ENCODE data around the gene C6orf62. TPM values are rescaled to one million over a fixed set of nuclear protein-coding genes. Genes with fewer than 3 reads are reported as not detected.
"Not testable (repeated sequence)": the region's sequence is repeated elsewhere in the genome, so short reads cannot be mapped to it uniquely, and the experiment has no call there.

The C6orf62 gene
- total RNA-seq, 1 experiment from 2014 or later = 64.9 TPM

DNA sequence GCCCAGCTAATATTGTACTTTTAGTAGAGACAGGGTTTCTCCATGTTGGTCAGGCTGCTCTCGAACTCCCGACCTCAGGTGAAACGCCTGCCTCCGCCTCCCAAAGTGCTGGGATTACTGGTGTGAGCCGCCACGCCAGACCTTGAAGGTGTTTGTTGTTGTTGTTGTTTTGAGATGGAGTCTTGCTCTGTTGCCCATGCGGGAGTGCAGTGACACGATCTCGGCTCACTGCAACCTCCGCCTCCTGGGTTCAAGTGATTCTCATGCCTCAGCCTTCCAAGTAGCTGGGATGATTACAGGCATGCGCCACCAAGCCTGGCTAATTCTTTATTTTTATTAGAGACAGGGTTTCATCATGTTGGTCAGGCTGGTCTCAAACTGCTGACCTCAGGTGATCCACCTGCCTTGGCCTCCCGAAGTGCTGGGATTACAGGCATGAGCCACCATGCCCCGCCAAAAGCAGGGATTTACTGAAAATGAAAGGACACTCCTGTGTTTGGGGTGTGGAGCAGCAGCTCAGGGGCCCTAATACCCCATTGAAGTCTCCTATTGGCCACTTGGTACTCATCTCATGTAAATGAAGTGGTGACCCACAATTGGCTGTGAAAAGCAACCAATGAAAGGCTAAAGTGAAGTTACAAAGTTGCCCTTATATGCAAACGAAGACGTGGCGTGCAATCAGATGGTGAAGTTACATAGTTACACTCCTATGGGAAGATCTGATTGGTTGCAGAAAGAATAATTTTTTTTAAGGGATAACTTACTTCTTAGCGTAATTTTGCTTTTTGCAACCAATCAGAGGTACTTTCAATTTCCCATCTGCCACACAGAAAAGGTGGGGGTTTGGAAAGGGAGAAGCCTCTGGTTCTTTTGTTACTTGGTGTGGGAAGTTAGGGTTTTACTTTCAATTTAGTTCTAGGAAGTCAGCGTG lies 50.6 kb downstream of the C6orf62 start:
- DNase-seq (ENCODE audit: low read depth) = not testable (repeated sequence)

DNA sequence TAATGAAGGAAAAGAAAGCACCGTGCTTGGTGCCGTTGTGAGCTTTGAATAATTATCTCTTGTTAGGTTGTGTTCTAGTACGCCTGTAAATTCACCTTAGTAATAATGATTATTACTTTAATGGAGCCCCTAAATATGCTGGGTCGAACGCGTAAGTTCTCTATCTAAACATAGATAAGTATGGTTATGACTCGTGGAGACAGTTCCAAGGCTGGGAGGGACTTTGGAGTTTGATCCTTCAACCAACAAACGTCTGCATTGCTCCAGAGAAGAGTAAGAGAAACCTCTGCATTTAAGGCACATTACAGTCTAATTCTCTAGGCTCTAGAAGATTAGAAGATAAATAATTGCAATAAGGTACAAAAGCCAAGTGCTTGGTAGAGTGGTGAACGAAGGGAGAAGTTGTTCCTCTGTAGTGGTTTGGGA lies 51.6 kb downstream of the C6orf62 start:
- DNase-seq (ENCODE audit: low read depth) = peak; percentile 44

DNA sequence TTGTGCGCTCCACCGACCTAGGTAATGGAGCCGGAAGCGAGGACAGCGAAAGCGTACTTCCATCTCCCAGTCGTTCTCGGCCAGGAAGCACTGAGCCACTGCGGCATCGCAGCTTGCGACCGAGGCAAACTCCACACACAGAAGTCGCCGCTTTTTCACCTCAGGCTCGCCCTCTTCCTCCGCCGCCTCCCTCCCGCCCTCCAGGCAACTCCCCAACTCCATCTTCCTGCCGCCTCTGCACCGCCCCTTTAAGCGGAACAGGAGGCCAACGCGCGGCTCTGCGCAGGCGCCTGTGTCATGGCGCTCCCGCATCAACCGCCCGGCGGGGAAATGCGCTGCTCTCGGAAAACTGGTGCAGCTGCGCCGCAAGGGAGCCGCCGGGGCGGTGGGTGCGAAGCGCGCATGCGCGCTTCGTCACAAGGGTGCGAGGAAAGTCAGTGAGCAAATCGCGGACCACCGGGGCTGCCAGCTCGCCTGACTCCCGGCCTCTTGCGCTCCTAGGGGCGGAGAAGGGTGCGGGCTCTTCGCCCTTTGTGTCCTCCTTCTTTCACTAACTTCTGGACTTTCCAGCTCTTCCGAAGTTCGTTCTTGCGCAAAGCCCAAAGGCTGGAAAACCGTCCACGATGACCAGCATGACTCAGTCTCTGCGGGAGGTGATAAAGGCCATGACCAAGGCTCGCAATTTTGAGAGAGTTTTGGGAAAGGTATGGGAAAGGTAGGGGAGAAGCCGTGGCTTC lies 52.1 kb downstream of the C6orf62 start, which contains the start of the genes ACOT13 and TDP2:
Gene ACOT13, plus strand, starts transcription at position 437 of the 737 bp plus-strand sequence. Its CDS starts 187 bp downstream, at position 624.
Gene TDP2, minus strand, starts transcription at position 259 of the 737 bp plus-strand sequence. Its CDS starts 37 bp downstream, at position 222.
- DNase-seq (ENCODE audit: low read depth) = peak; percentile 96

DNA sequence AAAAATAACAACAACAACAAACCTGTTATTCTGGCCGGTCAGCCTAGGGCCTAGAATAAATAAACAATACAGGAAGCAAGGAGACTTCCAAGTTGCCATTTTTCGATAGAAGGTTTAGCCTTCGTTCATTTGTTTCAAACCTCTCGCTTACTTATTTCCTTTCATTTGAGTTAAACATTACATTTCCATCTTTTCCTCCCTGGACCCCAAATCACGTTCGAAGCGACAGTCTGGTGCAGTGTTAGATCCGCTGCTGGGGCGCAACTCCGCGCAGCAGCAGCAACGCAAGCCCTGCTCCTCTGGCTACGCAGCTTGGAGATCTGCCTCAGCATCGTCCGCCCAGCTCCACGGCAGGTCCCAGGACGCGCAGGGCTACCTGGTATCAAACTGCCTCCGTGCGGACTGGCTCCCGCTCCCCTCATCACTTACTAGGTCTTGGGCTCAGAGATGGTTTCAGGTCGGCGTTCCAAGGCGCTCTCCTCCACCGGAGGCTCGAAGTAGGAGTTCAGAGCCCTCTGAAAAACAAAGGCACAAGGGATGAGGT lies 52.8 kb downstream of the C6orf62 start:
- no peak for DNase-seq (ENCODE audit: low read depth)

DNA sequence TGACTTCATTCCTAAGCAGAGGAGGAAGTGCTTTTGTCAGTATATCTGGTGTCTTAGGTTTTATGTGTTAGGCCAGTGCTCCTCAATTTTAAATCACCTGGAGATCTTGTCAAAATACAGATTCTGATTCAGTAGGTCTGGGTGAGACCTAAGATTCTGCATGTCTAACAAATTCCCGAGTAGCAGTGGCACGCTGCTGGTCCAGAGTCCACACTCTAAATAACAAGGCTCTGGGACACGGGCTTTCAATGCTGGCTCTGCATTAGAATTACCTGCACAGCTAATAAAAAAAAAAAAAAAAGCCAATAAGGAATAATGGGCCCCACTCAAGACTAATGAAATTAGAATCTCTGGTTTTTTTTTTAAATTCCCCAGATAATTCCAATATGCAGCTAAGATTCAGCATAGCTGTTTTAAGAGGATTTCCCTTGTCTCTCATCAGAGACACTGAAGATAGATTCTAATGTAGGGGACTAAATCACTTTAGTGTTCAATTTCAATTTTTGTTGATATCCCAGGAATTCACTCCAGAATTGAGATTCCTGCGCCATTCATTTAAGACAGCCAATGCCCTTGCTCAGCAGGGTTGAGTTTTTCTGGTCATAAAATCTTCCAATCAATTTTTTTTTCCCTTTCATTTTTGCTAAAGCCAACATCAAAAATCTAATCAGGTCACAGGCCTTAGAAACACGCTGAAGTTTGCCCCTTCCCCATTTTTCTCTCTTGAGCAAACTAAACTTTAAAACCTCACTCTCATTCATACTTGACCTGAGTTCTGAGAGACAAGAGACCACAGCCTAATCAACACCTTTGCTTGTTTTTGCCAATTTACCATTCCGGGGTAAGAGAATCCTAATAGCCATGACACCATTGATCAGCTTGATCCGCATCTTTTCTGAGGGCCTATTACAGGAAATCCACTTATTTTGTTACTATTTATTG lies 54.6 kb downstream of the C6orf62 start:
- no peak for DNase-seq (ENCODE audit: low read depth)

DNA sequence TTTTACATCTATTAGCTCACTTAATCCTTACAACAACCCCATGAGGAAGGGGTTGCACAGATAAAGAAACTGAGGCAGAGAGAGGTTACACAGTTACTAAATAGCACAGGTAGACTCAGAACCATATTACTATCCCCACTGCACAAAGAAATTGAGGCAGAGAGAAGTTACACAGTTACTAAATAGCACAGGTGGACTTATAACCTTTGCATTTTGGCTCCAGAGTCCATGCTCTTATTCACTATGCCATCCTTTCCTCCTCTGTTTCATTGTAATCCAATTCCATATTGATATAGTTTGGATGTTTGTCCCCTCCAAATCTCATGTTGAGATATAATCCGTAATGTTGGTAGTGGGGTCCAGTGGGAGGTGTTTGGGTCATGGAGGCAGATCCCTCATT lies 55.8 kb downstream of the C6orf62 start:
- DNase-seq (ENCODE audit: low read depth) = no peak

DNA sequence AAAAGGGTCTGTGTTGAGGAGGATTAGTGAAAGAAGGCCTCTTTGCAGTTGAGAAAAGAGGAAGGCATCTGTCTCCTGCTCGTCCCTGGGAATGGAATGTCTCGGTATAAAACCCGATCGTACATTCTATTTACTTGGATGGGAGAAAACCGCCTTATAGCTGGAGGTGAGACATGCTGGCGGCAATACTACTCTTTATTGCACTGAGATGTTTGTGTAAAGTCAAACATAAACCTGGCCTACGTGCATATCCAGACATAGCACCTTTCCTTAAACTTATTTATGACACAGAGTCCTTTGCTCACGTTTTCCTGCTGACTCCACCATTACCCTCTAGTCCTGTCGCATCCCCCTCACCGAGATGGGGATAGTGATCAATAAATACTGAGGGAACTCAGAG lies 56.7 kb downstream of the C6orf62 start:
- DNase-seq (ENCODE audit: low read depth) = no peak

DNA sequence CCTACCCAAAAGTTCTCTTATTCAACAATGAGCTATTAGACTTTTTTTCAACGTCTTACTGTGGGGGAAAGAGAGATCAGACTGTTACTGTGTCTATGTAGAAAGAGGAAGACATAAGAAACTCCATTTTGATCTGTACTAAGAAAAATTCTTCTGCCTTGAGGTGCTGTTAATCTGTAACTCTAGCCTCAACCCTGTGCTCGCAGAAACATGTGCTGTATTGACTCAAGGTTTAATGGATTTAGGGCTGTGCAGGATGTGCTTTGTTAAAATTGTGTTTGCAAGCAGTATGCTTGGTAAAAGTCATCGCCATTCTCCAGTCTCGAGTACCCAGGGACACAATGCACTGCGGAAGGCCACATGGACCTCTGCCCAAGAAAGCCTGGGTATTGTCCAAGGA lies 57.2 kb downstream of the C6orf62 start:
- DNase-seq (ENCODE audit: low read depth) = not testable (repeated sequence)

DNA sequence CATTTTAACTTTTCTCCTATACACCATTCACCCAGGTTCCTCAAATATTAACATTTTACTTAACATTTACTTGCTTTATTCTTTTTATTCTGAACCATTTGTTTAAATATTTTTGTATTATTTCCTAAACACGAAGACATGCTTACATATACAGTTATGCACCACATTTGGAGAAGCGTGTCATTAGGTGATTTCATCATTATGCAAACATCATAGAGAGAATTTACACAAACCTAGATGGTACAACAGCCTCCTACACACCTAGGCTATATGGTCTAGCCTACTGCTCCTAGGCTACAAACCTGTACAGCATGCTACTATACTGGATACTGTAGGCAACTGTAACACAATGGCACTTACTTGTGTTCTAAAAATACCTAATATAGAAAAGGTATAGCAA lies 58.8 kb downstream of the C6orf62 start:
- DNase-seq (ENCODE audit: low read depth) = no peak

DNA sequence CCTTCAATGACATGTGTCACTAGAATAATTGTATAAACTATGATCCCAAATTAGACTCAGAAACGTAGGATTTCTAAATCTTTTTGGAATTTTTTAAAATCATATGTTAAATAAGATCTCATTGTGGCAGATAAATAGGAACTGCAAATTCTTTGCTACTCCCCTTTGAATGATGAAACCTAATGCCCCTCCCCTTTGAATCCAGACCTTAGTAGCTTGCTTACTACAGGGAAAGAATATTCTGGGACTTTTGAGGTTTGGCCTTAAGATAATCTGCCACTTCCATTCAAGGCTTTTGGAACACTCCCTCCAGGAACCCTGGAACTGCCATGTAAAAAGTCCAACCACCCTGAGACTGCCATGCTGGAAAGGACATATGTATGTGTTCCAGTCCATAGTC lies 59.4 kb downstream of the C6orf62 start:
- DNase-seq (ENCODE audit: low read depth) = no peak

DNA sequence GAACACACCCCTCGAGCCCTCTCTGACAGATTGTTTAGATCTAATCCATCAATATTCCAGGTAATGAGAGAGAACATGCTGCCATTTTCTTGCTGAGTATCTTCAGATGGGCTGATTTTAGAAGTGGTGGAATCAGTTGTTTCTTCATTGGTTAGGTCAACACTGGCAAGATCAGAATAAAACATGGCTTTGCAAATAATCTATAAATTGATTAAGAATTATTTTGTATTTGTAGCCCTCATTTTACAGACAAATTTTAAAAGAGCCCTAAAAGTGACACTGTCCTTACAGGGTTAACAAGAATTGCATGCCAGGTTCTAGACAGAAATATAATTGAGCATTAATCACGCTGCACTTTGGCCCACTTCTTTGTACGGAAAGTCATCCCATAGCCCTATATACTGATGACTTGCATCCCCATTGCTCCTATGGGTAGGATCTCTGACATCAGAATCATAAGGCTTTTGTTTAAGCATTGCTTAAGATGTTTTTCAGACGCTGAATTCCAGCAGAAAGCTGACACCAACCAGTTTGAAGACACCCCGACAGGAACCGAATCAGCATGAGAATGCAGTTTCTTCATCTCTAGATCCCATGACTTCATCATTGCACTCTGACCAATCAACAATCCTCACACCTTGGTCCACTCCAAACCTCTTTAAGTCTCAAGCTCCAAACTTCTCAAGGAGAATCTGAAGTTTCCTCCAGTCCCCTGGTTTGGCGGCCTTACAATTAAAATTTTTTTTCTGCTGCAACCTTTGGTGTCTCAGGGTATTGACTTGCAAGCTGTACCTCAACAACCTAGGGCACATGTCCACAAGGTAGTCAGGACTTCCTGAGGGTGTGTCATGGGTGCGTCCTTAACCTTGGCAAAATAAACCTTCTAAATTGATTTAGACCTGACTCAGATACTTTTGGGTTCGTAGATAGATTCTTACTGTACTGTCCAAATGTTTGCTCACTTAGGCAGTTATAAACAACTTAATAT lies 60.1 kb downstream of the C6orf62 start:
- peak; percentile 36 for DNase-seq (ENCODE audit: low read depth)

DNA sequence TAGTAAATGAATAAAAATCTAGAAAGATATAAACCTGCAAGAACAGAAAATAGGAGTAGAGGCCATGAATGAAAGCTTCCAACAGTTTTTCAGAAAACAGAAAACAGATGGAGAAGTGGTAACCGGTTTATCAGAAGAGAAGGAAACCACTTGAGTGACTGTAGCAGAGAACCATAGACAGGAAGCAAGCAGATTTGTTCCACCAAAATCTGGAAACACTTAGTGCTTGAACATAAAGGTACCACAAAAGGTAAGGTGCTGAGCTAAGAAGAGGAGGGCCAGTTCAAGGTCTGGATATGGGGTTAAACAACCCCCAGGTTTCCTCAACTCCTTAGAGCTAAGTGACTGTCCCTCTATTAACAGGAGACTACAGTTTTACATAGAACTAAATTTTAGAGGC lies 63.7 kb downstream of the C6orf62 start:
- DNase-seq (ENCODE audit: low read depth) = no peak

Other genes with a start within 250 kb of the C6orf62 start
- gene GPLD1, start 229.6 kb downstream of the C6orf62 start, total RNA-seq (2014; rRNA removed; shearing (Covaris generic)) = 0.13 and 0.17 TPM in 2 replicates
- gene ALDH5A1, start 224.2 kb downstream of the C6orf62 start, total RNA-seq (2014; rRNA removed; shearing (Covaris generic)) = 1.0 and 2.1 TPM in 2 replicates
- 0.03 TPM in 1 of 2 replicates, not detected in the other for gene KIAA0319, start 73.0 kb downstream of the C6orf62 start, total RNA-seq (2014; rRNA removed; shearing (Covaris generic))
- gene TDP2, start 52.3 kb downstream of the C6orf62 start, total RNA-seq (2014; rRNA removed; shearing (Covaris generic)) = 14.8 and 34.6 TPM in 2 replicates
- 3.9 and 6.2 TPM in 2 replicates for gene ACOT13, start 52.1 kb downstream of the C6orf62 start, total RNA-seq (2014; rRNA removed; shearing (Covaris generic))
- gene GMNN, start 55.8 kb upstream of the C6orf62 start, total RNA-seq (2014; rRNA removed; shearing (Covaris generic)) = 78.2 and 78.9 TPM in 2 replicates
- not detected in 2 replicates for gene ARMH2, start 79.8 kb upstream of the C6orf62 start, total RNA-seq (2014; rRNA removed; shearing (Covaris generic))
- gene RIPOR2, start 216.8 kb upstream of the C6orf62 start, total RNA-seq (2014; rRNA removed; shearing (Covaris generic)) = not detected in 2 replicates